GM10266 (cell line): Measurements from ENCODE around the gene ZNF792.
"Not testable (repeated sequence)": the region's sequence is repeated elsewhere in the genome, so short reads cannot be mapped to it uniquely, and the experiment has no call there.

Experiments
- DNase-seq: peaks from one replicate; pipeline ENCODE4 v3.0.0; 2012; ENCODE audit errors: extremely low spot score
- CTCF ChIP-seq: IDR thresholded peaks from 2 replicates; pipeline ENCODE4 v1.5.1; 2012; ENCODE audit warnings: mild to moderate bottlenecking, low read depth; ENCODE audit not compliant: control insufficient read depth, insufficient read depth; ENCODE audit errors: missing control alignments

The ZNF792 gene

GRCh38 chr19:34938886-34939285, 25.1 kb downstream of the ZNF792 start:
- DNase-seq, result no peak

GRCh38 chr19:34936184-34936583, 27.8 kb downstream of the ZNF792 start:
- no peak for TF ChIP-seq CTCF
- DNase-seq, result no peak

More at GRCh38 chr19:34938886-34939285, 25.1 kb downstream of the ZNF792 start:
- no peak for TF ChIP-seq CTCF

GRCh38 chr19:34932494-34932893, 31.5 kb downstream of the ZNF792 start:
- DNase-seq, result no peak
- TF ChIP-seq CTCF, result no peak

- DNase-seq, result peak; percentile 91
These were observed 37.2 kb downstream of the ZNF792 start, which contains the start of gene ZNF30 for GRCh38 chr19:34926685-34927375. ZNF30 (plus strand) TSS chr19:34926903; CDS start chr19:34929948, 3,045 bp downstream.

GRCh38 chr19:34926361-34926684, 37.7 kb downstream of the ZNF792 start:
- no peak for TF ChIP-seq CTCF
- DNase-seq, result no peak

More at GRCh38 chr19:34926685-34927375, 37.2 kb downstream of the ZNF792 start, which contains the start of gene ZNF30:
- TF ChIP-seq CTCF, result no peak

- TF ChIP-seq CTCF, result no peak
- no peak for DNase-seq
These were observed 38.7 kb downstream of the ZNF792 start for GRCh38 chr19:34925278-34925855.

GRCh38 chr19:34920090-34920786, 43.8 kb downstream of the ZNF792 start:
- DNase-seq, result not testable (repeated sequence)
